GM19043 (cell line): ENCODE results near the gene ZNF783.
"Not testable (repeated sequence)": the region's sequence is repeated elsewhere in the genome, so short reads cannot be mapped to it uniquely, and the experiment has no call there.

Experiments
- ATAC-seq: cut with Tn5 transposase; IDR thresholded peaks from one replicate; pipeline ENCODE4 v1.9.1; 2021; ENCODE audit warnings: low read depth; ENCODE audit not compliant: unreplicated experiment

ZNF783 gene

DNA sequence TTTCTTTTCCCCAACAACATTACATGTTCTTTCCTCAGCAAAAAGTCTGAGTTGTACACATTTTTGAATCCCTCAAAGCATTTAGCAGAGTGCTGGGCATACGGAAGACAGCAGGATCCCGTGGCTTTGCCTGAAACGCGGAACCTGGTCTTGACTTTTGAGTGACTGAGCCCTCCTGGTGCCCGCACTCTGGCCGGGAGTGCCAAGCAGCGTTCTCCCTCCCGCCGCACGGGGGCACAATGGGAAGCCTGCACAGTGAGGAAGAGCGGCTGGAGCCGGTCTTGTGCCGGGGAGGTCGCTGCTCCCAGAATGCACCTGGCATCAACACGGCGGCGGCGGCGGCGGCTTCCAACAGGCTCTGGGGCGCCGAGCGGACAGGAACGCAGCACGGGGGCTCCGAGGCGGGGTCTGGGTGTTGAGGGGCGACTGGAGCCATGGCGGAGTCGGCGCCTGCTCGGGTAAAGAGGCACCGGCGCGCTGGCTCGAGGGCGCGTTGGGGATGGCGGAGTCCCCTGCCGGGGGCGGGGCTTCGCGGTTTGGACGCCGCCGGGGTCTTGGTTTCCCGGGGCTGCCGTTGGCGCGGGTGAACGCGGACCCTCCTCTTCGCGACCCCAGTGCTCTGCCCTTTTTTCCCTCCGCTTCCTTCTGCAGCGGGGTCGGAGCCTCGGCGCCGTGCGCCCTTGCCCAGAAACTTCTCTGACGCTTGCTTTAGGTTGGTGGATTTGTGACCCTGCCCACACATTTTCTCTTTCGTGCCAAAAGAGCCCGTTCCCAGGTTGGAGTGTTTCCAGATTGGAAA, 22.5 kb upstream of the ZNF783 start, which contains the start of gene ZNF212:
Gene ZNF212 (plus strand): TSS at position 307 of the 799 bp plus-strand sequence. CDS start 128 bp downstream, at position 435.
- peak; percentile 99 for ATAC-seq

DNA sequence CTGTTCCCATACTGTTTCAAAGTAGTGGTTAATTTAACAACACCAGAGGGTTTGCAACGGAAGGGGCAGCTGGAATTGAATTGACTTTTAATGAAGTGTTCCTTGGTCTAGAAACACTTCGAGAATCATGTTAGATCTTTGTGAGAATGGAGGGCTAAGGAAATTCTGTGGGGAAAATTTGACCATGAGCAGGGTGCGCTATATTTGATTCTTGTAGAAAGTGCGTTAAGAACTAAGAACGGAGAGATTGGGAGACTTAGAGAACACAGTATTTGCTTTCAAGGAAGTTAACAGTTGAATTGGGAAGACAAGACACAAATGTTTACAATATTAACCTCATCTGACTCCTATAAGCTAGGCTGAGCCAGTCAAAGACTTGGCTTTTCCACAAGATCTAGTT, 21.4 kb upstream of the ZNF783 start:
- no peak for ATAC-seq

DNA sequence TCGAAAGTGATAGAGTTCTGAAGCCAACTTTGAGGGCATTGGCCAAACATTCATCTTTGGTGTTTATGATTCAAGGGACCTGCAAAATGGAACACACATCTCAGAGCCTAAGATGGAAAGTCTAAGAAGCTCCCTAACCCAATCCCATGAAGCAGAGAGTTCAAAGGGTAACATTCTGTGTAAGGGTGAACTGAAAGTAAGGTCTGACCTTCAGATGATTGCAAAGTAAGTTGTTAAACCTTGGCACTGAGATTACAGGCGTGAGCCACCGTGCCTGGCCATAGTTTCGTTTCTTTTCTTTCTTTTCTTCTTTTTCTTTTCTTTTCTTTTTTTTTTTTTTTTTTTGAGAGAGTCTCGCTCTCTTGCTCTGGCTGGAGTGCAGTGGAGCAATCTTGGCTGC, 20.3 kb upstream of the ZNF783 start:
- ATAC-seq = no peak

DNA sequence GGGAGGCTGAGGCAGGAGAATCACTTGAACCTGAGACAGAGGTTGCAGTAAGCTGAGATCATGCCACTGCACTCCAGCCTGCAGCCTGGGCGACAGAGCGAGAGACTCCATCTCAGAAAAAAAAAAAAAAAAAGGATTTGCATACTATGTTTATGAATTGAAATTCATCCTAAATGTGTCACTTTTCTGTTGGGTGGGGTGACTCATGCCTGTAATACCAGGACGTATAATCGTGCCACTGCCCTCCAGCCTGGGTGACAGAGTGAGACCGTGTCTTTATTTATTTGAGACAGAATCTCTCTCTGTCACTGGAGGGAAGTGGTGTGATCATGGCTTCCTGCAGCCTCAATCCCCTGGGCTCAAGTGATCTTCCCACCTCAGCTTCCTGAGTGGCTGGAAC, 16.8 kb upstream of the ZNF783 start:
- ATAC-seq = peak; percentile 43

DNA sequence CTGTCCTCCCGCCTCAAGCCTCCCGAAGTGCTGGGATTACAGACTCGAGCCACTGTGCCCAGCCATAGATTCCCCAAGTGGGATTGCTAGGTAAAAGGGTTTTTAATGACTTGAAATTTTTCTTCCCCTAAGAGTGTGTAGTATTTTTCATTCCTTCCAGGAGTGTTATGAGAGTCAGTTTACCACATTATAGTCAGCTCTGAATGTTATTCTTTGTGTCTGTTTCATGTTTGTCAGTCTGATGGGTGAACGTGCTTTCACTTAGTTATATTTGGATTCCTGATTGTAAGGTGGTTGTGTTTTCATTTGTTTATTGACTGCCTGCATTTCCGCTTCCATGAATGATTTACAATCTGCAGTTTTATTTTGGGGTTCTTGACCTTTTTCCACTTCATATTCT, 16.3 kb upstream of the ZNF783 start:
- no peak for ATAC-seq

DNA sequence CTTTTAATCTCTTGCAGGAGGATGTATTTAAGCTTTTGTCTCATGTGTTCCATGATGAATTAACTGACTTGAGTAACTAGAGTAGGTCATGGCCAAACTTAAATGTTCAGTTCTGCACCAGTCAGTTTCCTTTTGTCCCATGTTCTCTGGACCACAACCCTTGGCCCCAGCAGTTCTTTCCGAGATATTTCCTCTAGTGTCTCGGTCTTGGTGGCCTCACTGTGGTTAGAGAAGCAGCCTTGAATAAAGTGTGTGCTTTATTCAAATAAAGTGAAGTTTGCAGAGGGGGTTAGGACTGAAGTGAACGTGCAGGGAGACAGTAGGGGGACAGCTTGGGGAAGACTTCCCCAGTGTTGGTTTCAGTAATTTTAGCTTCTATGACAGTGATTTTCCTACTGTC, 13.2 kb upstream of the ZNF783 start:
- no peak for ATAC-seq

DNA sequence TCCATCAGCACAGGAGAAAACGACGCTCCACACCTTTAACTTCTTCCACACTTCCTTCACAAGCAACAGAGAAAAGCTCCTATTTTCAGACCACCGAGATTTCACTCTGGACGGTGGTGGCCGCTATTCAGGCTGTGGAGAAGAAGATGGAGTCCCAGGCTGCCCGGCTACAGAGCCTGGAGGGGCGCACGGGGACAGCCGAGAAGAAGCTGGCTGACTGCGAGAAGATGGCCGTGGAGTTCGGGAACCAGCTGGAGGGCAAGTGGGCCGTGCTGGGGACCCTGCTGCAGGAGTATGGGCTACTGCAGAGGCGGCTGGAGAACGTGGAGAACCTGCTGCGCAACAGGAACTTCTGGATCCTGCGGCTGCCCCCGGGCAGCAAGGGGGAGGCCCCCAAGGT, 11.8 kb upstream of the ZNF783 start:
- ATAC-seq = not testable (repeated sequence)

DNA sequence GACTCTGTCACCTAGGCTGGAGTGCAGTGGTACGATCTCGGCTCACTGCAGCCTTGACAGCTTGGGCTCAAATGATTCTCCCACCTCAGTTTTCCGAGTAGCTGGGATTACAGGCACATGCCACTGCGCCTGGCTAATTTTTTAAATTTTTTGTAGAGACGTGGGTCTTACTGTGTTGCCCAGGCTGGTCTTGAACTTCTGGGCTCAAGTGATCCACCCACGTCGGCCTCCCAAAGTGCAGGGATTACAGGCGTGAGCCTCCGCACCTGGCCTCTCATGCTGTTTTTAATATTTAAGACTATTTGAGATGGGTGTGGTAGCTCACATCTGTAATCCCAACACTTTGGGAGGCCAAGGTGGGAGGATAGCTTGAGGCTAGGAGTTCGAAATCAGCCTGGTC, 10.5 kb upstream of the ZNF783 start:
- ATAC-seq = not testable (repeated sequence)

DNA sequence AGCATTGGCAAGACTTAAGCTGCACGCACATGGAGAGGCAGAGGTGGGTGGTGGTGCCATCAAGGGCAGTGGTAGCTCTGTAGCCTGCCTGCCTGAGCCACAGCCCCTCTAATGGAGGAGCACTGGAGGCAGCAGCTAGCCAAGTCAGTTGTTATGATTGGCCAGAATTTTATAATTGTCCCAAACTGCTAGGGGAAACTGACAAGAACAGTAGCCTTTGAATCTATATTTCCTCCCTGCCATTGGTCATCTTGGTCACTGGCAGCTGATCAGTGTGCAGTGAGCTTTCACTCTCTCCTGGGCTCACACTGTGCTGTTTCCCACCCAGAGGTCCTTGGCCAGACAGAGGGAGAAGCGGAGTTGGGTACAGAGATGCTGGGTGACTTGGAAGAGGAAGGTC, 9.6 kb upstream of the ZNF783 start:
- ATAC-seq = no peak

DNA sequence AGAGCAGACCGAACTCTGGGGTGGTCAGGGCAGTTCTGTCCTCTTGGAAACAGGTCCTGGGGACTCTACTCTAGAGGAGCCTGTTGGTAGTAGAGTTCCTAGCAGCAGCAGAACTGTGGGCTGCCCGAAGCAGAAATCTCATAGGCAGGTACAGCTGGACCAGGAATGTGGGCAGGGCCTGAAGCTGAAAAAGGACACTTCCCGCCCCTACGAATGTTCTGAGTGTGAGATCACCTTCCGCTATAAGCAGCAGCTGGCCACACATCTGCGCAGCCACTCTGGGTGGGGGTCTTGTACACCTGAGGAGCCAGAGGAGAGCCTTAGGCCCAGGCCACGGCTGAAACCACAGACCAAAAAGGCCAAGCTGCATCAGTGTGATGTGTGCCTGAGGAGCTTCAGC, 8.3 kb upstream of the ZNF783 start:
- no peak for ATAC-seq

DNA sequence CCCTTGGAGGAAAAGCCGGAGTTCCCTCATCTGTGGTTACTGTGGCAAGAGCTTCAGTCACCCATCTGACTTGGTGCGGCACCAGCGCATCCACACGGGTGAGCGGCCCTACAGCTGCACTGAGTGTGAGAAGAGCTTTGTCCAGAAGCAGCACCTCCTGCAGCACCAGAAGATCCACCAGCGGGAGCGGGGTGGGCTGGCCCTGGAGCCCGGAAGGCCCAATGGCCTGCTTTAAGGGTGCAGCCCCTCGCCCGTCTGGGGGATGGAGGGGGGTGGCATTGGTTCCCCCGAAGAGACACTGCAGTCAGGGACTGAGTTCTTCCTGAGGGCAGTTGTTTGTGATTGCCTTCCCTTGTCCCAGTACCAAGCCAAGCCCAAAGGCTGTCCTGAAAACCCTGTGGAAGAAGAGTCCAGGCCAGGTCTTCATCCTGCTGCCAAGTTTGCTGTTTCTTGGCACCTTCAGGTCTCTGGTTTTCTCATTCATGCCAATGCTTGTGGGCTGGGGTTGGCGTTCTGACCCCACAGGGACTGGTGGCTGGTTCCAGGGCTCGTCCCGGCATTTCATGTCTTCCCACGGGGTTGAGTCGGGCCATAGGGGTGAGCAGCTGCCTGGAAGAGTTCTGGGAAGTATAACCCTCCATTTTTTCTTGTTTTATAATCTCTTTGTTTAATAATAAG, 7.7 kb upstream of the ZNF783 start:
- no peak for ATAC-seq

DNA sequence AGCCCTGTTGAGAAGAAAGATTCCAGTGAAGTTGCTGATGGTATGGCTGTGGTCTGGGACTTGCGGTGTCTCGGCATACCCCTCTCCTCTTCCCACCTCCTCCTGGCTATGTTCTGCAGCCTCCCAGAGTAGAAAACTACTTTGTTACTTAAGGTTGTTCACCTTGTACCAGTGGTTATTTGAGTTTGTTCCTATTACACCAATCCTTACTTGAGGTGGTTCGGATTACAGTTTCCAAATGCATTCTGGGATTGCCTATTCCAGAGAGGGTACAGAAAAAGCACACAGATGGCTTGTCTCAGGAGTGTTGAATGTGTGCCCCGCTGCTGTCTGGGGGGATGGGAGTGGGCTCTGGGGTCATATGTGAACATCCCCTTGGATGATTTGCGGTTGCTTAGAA, 6.8 kb upstream of the ZNF783 start:
- ATAC-seq = no peak

DNA sequence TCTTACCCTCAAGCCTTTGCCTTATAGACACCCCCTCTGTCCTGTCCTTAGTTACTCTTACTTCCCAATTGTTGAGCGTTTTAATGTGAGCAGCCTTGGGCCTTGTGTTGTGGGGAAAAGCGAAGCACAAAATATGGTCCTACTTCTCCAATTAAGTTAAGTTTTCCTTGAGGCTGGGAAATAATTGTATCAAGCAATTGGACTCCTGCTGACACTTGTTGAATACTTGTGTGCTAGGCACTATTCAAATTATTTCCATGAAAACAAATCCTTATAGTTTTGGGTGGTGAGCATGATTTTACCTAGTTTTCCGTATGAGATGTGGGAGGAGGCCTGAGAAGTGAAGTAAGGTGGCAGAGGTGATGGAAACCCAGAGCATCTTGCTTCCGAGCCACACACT, 5.4 kb upstream of the ZNF783 start:
- ATAC-seq = no peak

DNA sequence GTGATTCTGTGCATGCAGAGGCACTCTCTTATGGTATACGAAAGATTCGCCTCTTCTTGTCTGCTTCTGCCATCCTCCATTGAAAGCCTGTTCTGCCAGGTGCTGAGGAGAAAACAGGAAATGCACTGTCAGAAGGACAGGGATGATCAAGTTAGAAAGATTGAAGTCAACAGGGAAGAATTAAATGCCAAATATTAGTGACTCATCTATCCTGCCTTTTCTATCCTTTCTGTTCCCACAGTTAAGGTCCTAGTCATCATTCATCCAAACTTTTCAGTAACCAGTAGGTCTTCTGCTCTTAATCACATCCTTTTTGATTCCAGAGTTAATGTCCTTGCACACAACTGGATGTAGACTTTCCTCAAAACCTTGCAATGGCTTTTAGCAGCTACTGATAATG, 4.8 kb upstream of the ZNF783 start:
- no peak for ATAC-seq

DNA sequence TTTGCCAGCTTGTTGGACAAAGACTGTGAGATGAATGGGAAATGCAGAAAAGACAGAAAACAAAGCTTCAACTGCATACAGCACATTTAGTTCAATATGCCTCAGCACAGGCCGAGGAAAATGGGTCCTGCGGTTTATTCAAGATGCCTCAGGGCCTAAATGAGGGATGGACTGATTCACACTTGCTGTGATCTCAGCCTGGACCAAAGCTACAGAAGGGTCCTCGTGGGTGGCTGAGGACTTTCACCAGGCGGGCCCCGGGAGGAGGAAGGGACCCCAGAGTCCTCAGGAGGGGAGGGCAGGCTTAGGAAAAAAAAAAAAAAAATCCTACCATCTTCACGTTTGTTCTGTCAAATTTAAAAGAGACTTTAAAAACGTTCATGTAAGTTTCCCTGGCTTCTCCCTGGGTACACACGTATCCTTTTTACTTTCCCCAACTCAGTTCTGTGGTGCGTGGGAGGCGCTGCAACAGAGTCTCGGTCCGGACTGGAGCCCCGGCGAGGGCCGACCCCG, 624 bp upstream of the ZNF783 start:
- ATAC-seq = peak; percentile 1

DNA sequence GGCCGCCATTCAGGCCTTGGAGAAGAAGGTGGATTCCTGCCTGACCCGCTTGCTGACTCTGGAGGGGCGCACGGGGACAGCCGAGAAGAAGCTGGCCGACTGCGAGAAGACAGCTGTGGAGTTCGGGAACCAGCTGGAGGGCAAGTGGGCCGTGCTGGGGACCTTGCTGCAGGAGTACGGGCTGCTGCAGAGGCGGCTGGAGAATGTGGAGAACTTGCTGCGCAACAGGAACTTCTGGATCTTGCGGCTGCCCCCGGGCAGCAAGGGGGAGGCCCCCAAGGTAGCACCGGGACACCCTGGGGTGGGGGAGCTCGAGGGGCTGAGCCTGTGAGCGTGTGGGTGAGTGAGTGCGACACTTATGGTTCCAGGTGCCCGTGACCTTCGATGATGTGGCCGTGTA, 4.5 kb downstream of the ZNF783 start:
- no peak for ATAC-seq

DNA sequence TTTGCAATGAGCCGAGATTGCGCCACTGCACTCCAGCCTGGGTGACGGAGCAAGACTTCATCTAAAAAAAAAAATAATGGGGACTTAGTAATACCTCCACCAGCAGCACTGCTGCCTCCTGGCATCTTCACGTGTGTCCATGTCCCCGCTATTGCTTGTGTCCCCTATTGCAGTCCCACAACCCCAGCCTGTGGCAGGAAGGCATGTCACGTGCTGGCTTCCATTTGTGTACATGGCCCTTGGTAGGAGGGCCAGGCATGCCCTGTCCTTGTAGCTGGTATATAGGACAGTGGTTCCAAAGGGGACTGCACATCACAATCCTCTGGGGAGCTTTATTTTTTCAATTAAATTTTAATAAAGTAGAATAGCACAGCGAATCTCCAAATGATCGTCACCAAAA, 5.7 kb downstream of the ZNF783 start:
- ATAC-seq = no peak

DNA sequence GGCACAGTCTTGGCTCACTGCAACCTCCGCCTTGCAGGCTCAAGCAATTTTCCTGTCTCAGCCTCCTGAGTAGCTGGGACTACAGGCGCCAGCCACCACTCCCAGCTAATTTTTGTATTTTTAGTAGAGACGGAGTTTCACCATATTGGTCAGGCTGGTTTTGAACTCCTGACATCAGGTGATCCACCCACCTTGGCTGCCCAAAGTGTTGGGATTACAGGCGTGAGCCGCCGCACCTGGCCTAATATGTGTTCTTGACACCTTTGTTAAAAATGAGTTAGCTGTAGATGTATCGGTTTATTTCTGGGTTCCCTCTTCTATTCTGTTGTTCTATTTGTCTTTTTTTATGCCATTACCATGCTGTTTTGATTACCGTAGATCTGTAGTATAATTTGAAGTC, 12.4 kb downstream of the ZNF783 start:
- ATAC-seq = not testable (repeated sequence)

DNA sequence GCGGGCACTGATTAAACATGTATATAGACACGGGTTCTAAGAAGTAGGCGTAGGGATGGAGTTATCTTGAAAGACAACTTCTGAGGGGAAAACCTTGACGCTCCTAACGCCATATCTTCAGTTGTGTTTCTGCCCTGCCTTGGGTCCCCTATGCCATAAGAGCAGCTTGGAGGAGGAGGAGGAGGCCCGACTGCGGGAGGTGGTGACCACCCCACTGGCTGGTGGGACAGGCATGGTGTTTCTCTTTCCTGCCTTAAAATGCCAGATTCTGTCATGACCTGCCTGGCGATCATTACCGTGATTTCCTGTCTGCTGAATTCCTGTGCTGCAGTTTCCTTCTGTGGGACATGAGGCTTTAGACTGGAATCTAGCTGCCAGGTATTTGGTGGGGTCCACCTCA, 15.9 kb downstream of the ZNF783 start:
- no peak for ATAC-seq

DNA sequence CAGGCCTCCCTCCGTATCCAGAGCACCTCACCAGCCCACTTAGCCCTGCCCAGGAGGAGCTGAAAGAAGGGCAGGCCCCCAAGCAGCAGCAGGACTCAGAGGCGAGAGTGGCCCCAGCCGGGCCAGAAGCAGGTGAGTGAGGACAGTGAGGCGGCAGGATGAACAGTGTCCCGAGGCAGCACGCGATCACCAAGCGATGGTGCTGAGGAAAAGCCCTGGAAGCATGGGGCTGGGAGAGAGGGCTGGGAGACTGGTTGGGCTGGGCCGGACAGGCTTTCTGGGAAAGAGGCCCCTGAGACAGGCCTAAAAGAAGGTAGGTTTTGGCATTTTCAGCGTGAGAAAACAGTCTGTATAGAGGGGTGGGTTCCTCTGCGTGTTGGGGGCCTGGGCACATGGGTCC, 16.4 kb downstream of the ZNF783 start:
- ATAC-seq = no peak

DNA sequence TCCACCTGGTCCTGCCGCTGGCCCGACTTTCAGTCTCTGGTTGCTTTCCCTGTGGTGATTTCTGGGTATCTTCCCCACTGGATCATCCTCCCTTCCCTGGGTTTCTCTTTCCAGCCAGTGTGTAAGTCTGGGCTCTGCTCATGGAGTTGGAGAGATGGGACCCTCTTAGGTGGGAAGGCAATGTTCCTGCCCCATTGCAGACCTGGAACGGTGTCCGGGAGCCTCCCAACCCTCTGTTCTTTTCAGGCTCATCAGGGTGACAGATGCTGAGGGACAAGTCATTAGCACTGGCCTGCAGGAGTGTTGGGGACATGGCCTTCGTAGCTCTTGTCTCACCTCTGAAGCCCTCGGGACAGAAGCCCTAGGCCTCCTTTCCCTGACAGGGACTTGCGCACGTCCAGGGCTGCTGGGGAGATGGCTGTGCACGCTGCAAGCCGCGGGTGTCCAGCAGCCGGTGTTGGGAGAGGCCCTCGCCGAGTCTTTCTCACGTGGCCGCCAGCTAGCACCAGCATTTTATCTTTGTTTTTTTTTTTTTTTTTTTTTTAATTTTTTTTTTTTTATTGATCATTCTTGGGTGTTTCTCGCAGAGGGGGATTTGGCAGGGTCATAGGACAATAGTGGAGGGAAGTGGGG, 17.2 kb downstream of the ZNF783 start:
- ATAC-seq = no peak
